GM21529 (cell line): Measurements from ENCODE around the gene PROCA1.
"Not testable (repeated sequence)": the region's sequence is repeated elsewhere in the genome, so short reads cannot be mapped to it uniquely, and the experiment has no call there.

Source experiments
- ATAC-seq: cut with Tn5 transposase; IDR thresholded peaks from one replicate; pipeline ENCODE4 v1.9.1; 2021; ENCODE audit not compliant: unreplicated experiment

The PROCA1 gene

GRCh38 chr17:28744104-28744971 is 32.6 kb upstream of the PROCA1 start:
- ATAC-seq, result peak; percentile 23

- peak; percentile 56 for ATAC-seq
Measured at GRCh38 chr17:28743243-28744103, 31.8 kb upstream of the PROCA1 start, which contains the start of gene TRAF4. TSS of gene TRAF4 (plus strand) at chr17:28744011. CDS start at chr17:28744113, 102 bp downstream.

DNA sequence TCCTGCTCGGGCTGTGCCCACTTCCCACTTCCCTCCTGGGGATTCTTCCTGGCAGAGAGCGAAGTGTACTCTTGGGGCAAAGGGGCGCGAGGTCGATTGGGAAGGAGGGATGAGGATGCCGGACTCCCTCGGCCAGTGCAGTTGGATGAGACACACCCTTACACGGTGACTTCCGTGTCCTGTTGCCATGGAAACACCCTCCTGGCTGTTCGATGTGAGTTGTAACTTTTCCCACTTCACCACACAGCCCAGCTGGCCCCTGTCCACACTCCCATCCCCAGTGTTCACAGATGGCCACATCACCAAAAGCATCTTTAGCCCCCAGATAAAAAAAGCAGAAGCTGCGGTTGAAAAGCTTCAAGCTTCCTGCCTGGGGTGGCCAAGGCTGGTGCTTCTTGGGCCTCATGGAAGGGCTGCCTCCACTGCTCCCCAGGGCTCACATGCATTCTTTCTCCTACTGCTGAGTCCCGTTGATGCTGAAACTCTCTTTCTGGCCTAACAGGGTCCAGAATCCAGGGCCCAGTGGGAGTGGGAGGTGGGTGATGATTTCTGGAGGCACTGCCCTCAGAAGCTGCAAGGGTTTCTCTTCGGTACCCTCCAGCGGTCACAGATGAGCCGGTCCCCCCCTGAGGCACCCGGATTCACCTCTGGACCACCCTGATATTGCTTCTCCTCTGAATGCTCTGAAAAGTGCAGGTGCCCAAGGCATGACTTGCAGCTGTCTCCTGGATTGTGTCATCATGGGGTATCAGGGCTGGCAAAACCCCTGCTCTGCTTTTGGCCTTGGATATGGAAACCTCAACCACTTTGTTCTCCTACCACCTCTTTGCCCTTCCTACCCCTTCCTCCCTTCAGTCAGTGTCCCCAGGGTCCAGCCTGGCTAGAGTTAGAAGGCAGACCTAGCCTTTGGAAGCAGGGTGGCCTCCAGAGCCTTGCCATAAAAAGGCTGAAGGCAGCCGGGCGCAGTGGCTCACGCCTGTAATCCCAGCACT is 30.0 kb upstream of the PROCA1 start:
- no peak for ATAC-seq

DNA sequence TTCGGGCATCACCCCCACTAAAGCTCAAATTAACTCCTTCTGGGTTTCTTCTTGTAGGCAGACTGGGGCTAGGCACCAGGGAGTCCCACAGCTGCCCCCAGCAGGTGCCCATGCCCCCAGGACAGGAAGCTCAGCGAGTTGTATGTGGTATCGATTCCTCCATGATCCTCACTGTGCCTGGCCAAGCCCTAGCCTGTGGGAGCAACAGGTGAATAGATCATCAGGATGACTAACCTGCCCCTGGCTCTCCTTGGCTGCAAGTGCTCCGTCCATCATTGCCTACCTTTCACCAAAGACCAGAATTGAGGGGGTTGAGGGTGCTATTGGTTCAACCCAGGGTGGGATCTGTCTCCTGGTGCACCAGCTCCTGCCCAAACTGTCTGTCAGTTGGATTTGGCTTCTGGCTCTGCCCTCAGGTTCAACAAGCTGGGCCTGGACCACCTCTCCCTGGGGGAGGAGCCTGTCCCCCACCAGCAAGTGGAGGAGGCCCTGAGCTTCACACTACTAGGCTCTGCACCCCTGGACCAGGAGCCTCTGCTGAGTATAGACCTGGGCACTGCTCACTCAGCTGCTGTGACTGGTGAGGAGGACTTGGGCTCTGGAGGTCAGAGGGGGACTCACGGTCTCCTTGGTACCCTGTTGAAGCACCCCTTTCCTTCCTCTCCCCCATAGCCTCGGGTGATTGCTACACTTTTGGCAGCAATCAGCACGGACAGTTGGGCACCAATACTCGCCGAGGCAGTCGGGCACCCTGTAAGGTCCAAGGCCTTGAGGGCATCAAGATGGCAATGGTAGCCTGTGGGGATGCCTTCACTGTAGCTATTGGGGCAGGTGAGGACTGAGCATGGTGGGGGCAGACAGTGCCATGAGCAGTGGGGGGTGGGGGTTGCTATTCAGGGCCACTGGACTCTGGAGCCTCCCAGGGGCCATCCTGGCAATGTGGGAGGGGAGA is 29.0 kb upstream of the PROCA1 start:
- no peak for ATAC-seq

DNA sequence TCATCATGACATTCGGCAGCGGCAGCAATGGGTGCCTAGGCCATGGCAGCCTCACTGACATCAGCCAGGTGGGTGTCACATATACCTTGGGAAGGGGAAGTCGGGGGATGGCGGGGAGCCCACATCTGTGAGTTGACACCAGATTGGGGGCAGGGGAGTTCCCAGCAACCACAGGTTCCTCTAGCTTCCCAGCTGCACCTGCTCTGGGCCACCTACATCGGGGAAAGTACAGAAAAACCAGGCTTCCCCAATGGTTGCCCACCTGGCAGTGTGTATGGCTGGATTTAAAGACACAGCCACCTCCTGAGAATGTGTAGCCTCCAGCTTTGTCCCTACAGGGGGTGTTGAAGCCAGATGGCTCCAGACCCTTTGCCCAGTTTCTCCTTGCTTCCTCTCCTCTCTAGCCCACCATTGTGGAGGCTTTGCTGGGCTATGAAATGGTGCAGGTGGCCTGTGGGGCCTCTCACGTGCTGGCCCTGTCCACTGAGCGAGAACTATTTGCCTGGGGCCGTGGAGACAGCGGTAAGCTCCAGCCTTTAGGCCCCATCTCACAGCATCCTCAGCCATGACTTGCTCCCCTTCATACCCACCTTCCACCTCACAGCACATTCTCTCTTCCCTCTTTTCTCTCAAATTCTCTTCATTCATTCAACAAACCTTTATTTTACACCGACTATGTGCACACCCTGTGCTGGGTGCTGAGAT is 27.1 kb upstream of the PROCA1 start:
- no peak for ATAC-seq

GRCh38 chr17:28737770-28738679 is 26.3 kb upstream of the PROCA1 start:
- ATAC-seq, result peak; percentile 70

- ATAC-seq, result no peak
Measured at GRCh38 chr17:28737316-28737715, 25.6 kb upstream of the PROCA1 start.

GRCh38 chr17:28735913-28736769 is 24.5 kb upstream of the PROCA1 start:
- not testable (repeated sequence) for ATAC-seq

DNA sequence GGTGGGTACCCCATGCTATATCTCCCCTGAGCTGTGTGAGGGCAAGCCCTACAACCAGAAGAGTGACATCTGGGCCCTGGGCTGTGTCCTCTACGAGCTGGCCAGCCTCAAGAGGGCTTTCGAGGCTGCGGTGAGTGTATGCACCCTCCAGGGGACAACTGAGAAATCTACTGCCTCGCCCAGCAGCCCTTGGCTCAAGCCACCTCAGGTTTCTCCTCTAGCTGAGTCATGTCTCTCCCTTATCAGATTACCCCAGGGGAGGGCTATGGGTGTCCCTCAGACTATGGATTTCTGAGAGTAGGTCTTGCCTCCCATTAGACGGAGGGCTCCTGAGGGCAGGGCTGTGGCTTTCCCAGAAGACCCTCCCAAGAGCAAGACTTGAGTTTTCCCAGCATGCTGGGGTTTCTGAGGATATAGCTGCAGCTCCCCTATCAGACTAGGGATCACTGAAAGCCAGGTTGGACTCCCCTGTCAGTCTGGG is 23.6 kb upstream of the PROCA1 start:
- no peak for ATAC-seq

DNA sequence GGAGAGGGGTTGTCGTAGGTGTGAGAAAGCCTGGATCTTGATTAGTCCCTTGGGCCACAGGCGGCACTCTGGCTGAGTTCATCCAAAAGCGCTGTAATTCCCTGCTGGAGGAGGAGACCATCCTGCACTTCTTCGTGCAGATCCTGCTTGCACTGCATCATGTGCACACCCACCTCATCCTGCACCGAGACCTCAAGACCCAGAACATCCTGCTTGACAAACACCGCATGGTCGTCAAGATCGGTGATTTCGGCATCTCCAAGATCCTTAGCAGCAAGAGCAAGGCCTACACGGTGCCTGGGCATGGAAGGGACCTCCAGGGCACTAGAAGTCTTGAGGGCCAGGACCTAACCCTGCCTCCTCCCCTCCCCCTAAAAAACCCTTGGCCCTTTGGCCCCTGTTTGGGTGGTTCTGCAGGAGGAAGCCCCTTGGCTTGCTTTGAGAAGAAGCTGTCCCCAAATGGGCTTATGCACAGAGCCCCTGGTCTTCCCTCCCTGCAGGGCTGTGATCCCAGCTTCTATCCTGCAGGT is 23.1 kb upstream of the PROCA1 start:
- ATAC-seq, result no peak

GRCh38 chr17:28733346-28733745 is 21.7 kb upstream of the PROCA1 start:
- ATAC-seq, result no peak

DNA sequence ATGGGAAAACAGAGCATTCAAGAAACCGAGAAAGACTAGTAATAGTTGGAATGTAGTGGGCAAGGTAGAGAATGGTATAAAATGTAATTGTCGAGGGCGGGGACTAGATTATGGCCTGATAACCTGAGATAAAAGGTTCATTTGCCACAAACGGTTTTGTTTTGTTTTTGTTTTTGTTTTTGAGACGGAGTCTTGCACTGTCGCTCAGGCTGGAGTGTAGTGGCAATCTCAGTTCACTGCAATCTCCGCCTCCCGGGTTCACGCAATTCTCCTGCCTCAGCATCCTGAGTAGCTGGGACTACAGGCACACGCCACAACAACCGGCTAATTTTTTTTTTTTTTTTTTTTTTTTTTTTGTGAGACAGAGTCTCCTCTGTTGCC is 18.3 kb upstream of the PROCA1 start:
- ATAC-seq, result no peak

DNA sequence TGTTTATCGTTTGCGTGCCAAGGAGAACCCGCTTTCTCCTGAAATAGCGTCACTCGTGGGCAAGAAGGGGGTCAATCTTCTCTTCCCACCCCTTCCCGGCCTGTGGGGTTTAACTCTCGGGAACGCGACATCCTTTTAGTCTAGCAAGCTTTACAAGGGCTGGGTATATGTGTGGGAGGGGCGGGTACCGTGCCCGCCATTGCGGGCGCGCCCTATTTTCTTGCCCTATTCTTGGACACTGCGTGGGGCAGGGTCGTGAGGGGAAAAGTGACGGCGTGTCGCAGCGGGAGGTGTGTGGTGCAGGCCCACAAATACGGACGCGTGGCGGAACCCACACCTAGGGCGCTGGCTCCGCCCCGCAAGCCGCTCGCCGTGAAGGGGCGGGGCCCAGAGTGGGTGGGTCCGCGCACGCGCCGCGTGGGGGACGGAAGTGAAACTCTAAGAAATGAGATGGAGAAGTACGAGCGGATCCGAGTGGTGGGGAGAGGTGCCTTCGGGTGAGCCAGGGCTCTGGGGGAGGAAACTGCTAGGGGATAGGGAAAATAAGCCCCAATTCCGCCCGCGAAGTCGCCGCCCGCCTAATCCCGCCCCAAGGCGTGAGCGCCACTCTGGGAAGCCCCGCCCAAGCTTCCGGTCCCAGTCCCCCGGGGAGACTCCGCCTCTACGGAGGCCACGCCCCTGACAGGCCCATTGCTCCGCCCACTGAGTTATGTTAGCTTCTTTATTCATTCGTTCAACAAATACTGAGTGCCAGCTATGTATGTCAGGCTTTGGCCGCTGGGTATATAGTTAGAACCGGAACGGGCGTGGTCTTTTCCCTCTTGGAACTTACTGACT is 16.9 kb upstream of the PROCA1 start, which contains the start of gene NEK8:
Gene NEK8 (plus strand): TSS at position 425 of the 837 bp plus-strand sequence. CDS start 26 bp downstream, at position 451.
- ATAC-seq, result peak; percentile 34

DNA sequence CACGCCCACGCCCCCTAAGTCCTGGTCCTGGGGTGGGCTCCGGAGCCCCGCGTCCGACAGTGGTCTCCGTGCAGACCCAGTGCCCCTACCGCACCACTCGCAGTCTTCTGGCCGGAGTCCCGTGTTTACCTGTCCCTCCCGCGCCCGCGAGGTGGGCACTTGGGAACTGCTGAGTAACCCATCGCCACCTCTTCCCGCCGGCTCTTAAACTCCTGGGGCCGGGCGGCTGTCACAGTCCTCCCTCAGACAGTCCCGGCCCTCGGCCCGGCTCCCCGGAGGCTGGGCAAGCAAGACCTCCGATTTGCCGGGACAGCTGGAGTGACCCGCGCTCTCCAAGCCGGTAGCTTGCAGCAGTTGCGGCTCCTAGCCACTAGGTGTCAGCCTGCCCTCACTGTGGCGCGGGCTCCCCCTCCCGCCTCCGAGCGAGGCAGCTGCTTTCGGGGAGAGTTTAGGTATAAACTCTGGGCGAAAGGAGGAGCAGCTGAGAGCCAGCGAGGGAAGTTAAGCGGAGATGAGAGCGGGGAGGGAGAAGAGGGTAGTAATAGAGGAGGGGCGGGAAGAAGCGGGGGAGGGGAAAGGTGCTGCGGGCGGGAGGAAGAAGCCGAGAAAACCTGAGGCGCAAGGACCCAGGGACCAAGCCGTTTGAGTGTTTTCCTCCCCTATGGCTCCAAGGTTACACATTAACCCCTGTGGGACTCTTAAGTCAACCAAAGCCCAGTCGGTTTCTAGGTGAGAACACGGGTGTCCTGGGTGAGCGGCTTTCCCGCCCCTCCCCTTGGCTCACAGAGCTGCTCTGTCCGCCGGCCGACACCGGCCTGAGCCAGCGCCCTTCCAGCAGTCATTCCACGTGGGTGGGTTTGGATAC is 15.2 kb upstream of the PROCA1 start:
- ATAC-seq, result peak; percentile 39

DNA sequence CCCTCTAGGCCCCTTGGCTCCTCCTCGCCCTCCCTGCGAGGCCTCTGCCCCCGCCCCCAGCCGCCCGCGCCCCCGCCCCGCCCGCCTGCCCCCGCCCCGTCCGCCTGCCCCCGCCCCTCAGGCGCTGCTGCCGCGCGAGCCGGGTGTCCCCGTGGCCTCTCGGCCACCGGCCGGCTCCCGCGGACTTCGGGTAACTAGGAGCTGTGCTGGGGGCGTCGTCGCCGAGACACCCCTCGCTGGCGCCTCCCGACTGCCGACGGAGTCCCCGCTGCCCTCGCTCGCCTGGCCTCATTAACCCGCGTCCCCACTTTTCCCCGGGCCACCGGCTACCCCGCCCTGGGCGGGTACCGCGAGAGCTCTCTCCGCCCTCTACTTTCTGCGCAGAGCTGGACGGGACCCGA is 14.5 kb upstream of the PROCA1 start, which contains the start of gene TLCD1:
Gene TLCD1 (minus strand): TSS at position 8 of the 401 bp plus-strand sequence. CDS start 136 bp downstream, outside the sequence.
- ATAC-seq, result no peak
